Stimulated activated CD4-positive, alpha-beta T cell treated with anti-CD3 and anti-CD28 coated beads, Interleukin-4, amount 100 ng/mL, for 48 hours (primary cell): ENCODE results near the gene MAJIN.
A peak's percentile ranks its signal among the peaks of the same experiment; 100 is the strongest.
"Not testable (repeated sequence)": the region's sequence is repeated elsewhere in the genome, so short reads cannot be mapped to it uniquely, and the experiment has no call there.

Experiments
- DNase-seq, 2 donors: peaks; one replicate each; pipeline ENCODE4 v3.0.0-alpha.2; 2020; ENCODE audit warnings: low read depth in 2 of 2

The MAJIN gene

GRCh38 chr11:64990222-64990923, 18.5 kb upstream of the MAJIN start:
- DNase-seq, result no peak

GRCh38 chr11:64989416-64989815, 17.5 kb upstream of the MAJIN start:
- DNase-seq, result no peak

- no peak for DNase-seq
Observed at GRCh38 chr11:64987998-64988854, 16.3 kb upstream of the MAJIN start.

GRCh38 chr11:64983339-64983738, 11.4 kb upstream of the MAJIN start:
- DNase-seq, result not testable (repeated sequence)

GRCh38 chr11:64976651-64977050, 4.7 kb upstream of the MAJIN start:
- no peak for DNase-seq

GRCh38 chr11:64974124-64974523, 2.2 kb upstream of the MAJIN start:
- DNase-seq, result no peak

GRCh38 chr11:64970731-64971151, 1.2 kb downstream of the MAJIN start:
- peak; percentile 12 to 22 for DNase-seq

GRCh38 chr11:64969209-64969608, 2.7 kb downstream of the MAJIN start:
- DNase-seq, result no peak

GRCh38 chr11:64967375-64967774, 4.5 kb downstream of the MAJIN start:
- DNase-seq, result no peak

GRCh38 chr11:64963072-64963631, 8.8 kb downstream of the MAJIN start:
- DNase-seq, result no peak

GRCh38 chr11:64960719-64961118, 11.2 kb downstream of the MAJIN start:
- no peak for DNase-seq

GRCh38 chr11:64959498-64959897, 12.4 kb downstream of the MAJIN start:
- no peak for DNase-seq

- DNase-seq, result no peak
Observed at GRCh38 chr11:64954201-64954600, 17.7 kb downstream of the MAJIN start.

- DNase-seq, result no peak
Observed at GRCh38 chr11:64951529-64951928, 20.4 kb downstream of the MAJIN start.

- no peak for DNase-seq
Observed at GRCh38 chr11:64947208-64947814, 24.6 kb downstream of the MAJIN start.

GRCh38 chr11:64936539-64936938, 35.4 kb downstream of the MAJIN start:
- DNase-seq, result no peak

GRCh38 chr11:64935359-64936081, 36.4 kb downstream of the MAJIN start, which contains the start of gene GPHA2:
Gene GPHA2, minus strand, starts transcription at chr11:64935893. Its CDS starts 433 bp downstream, at chr11:64935460.
- no peak for DNase-seq

- no peak for DNase-seq
Observed at GRCh38 chr11:64934682-64935358, 37.1 kb downstream of the MAJIN start.

GRCh38 chr11:64933935-64934681, 37.8 kb downstream of the MAJIN start:
- no peak for DNase-seq
